Middle frontal gyrus (tissue), 1 donor: ENCODE measurements around the gene SH2D5.

Experiments
- DNase-seq: peaks from one replicate; pipeline ENCODE4 v3.0.0-alpha.2; 2015; ENCODE audit warnings: low spot score; ENCODE audit errors: extremely low spot score

Gene SH2D5

DNA sequence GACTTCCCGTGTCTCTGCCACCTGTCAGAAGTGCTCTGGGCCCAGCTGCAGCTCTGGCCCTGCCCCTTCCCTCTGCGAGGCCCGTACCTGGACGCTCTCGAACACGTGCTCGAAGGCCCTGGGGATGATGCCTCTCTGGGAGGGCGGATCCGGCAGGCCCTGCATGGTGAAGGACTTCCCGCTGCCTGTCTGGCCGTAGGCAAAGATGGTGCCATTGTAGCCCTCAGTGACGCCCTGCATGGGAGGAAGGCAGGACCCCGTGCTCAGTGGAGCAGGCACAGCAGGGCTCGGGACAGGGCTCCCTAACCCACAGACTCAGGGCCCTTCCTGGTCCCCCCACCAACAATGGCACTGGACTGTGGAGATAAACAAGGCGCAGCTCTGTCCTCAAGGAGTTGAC, 17.1 kb downstream of the SH2D5 start:
- DNase-seq, result no peak

DNA sequence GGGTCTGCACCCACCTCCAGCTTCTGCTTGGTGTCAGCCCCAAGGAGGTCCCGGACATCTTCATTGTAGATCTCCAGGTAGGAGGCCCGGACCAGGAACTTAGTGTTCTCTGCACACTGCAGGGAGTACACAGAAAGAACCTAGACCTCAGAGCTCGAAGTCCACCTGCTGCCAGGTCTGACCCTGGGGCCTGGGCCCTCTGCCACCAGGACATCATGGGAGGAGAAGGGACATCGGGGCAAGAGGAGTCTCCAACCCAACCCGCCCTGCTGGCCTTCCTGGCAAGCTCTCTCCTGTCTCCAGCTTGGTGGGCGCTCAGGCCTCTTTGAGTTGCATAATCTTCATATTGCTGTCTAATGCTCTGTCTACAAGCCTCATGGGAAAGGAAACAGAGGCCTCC, 19.1 kb downstream of the SH2D5 start:
- DNase-seq, result no peak

GRCh38 chr1:20712215-20712577, 20.3 kb downstream of the SH2D5 start:
- peak; percentile 36 for DNase-seq

DNA sequence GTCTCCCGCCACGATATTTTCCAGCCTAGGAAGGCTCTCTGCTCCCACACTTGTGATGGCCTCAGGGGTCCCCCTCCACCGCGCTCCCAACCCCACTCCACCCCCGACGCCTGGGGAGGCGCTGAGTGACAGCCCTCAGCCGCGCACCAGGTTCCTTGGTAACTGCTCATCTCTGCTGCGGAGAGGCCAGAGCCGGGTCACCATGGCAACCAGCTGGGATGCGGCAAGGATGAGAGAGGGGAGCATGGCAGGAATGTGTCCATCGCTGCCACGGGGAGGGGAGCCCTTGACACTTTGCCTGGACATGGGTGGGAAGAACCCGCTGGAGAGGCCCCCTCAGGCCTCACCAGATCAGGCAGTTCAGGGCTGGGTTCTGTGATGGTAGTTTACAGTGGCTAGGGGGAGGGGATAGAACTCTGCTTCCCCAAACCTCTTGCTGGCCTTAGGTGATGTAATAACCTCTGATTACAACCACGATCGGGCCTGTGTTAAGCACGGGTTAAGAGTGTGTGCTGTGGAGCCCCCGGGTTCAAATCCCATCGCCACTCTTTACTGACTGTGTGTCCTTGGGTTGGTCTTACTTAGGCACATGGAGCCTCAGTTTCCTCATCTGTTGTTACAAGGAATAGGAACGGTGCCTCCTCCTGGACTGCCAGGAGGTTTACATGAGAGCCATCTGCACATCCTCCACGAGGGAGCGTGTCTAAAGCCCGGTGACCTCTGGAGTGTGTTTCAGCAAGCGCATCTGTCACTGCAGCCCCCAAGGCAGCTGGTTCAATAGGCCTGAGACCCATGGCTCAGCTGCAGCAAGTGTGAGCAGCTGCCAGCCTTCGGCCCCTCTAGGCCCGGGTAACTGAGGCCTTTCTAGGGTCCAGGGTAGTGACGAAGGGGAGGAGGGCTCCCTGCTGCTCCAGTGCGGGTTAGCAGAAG, 21.0 kb downstream of the SH2D5 start:
- DNase-seq, result no peak

DNA sequence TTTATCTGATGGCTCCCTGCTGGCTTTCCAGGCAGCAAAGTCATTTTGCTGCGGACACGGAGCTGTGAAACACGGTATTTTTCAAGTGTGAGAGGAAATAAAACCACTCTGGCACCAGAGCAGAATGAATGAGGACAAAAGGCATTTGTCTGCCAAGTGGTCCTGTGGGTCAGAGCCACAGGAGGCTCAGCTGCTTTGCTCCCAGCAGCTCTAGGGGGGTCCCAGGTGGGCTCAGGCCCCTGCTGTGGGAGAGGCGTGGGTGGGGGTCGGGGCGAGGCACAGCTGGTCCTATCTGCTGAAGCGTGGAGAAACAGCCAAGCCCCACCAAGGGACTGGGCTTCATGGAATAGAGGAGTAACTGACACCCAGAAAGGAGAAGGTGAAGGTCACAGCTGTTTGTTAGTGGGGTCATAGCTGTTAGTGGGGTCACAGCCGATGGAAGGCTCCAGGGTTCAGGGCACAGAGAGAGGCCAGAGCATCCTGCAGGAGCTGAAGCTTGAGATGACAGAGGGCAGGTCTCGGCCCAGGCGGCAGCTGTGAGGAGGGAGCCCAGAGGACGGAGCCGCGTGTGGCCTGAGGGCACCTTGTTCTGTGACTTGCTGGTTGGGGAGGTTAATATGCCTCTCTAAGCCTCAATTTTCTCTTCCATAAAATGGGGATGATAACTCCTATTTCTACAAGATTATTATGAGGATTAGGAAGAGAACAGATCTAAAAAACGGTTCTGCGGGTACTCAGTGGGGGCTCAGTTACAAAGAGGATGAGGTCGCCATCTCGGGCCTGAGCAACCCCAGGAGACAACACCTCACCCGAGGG, 21.8 kb downstream of the SH2D5 start:
- DNase-seq, result no peak

GRCh38 chr1:20709868-20710267, 22.6 kb downstream of the SH2D5 start:
- DNase-seq, result no peak

GRCh38 chr1:20708891-20709290, 23.6 kb downstream of the SH2D5 start:
- no peak for DNase-seq

- no peak for DNase-seq
Observed at GRCh38 chr1:20708057-20708456, 24.4 kb downstream of the SH2D5 start.

DNA sequence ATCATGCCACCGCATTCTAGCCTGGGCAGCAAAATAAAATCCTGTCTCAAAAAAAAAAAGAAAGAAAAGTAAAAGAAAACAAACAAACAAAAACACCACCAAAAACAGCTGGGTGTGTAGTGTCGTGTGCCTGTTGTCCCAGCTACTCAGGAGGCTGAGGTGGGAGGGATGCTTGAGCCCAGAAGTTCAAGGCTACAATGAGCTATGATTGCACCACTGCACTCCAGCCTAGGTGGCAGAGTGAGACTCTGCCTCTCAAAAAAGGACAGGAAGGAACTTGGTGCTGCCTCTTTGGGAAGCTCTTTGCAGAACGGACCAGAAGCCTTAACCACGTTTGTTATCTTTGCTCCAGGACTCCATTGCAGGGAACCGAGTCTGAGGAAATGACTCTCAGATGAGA, 25.7 kb downstream of the SH2D5 start:
- DNase-seq, result no peak

DNA sequence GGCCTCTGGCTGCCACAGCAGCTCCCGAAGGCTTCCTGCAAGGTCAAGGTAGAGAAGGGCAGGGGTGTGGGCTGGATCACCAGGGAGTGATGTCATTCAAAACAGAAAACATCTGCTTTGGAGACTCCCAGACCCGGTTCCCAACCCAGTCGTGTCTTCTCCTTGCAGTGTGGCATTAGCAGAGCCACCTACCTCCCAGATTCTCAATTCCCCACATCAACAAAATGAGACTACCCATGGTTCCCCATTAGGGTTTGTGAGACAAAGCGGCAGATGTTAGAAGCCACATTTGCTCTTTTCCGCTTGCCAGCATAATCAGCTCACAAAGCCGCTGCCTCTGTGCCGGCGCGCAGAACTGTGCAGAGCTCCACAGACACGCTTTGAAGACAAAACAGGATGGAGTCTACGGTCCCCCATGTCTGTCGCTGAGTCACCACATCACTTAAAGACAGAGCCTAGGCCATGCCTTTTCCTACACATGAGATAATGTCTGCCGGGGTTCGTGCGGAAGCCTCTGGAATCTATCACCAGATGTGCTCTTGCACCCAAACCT, 27.2 kb downstream of the SH2D5 start:
- no peak for DNase-seq

GRCh38 chr1:20704390-20705202, 27.9 kb downstream of the SH2D5 start:
- no peak for DNase-seq

DNA sequence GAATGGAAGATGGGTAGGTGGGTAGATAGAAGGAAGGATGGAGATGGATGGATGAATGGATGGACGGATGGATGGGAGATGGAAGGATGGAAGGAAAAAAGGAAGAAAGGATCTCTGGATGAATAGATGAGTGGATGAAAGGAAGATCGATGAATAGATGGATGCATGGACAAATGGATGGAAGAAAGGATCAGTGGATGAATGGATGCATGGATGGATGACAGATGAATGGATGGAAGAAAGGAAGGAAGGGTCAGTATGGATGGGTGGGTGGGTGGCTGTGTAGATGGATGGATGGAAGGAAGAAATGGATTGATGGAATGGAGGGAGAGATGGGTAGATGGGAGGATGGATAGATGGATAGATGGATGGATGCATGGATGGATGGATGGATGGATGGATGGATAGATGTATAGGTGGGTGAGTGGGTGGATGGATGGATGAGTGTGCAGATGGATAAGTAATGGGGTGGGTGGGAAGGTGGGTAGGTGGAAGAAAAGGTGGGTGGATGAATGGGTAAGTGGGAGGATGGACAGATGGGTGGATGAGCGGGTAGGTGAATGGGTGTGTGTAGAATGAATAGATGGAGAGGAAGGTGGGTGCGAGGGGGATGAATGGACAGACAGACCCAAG, 29.3 kb downstream of the SH2D5 start:
- DNase-seq, result no peak

DNA sequence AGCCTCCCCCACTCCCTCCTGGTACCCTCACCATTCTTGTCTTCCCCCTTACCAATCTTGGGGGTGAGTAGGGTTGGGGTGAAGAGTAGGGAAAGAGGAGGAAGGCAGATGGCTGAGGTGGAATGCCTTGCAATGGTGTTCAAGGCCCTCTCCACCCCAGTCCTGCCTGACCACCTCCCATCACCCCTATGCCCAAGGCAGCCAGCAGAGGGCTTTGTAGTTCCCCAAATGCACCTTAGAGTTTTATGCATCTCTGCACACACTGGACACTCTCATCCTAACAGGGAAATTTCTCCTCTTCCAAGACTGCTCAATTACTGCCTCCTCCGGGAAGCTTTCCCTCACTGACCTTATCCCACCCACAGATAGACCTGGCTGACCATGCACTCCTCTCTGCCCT, 30.1 kb downstream of the SH2D5 start:
- no peak for DNase-seq

- no peak for DNase-seq
Observed at GRCh38 chr1:20701847-20702246, 30.7 kb downstream of the SH2D5 start.

DNA sequence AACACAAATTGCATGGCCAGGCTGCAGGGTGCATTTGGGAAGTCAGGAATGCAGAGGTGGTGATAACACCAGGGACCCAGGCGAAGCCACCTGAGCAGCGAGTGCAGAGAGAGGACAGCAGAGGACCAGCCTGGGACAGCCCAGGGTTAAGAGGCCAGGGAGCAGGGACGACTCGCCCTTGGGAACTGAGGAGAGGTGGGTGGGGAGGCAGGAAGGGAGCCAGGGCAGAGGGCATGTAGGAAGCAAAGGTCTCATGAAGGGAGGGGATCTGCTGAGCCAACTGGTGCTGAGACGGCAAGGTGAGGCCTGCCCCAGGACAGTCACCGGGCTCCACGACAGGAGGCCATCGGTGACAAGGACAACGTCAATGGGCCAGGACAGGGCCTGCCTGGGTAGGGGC, 31.1 kb downstream of the SH2D5 start:
- no peak for DNase-seq

DNA sequence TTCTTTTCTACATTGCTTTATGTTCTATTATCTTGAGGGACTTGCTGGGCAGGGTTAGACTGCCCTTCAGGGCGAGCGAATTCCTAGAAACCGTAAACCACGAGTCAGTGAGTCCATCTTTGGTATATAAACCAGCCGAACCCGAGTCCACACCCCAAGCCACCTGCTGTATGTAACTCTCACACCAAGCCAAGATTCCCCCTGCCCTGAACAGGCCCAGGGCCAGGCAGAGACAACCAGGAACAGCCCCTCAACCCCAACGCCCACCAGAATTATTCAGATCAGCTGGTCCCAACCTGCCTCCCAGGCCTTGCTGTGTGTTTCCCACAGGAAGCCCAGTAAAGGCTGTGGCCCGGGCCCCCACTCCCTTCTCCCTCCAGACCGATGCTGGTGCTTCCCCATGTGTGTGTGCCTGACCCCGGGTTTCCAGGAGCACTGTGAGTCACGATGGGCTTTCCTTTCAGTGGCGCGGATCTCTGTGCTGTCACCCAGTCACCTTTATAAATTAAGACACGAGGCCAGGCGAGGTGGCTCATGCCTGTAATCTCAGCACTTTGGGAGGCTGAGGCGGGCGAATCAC, 31.8 kb downstream of the SH2D5 start:
- no peak for DNase-seq

- no peak for DNase-seq
Observed at GRCh38 chr1:20699558-20699957, 32.9 kb downstream of the SH2D5 start.

GRCh38 chr1:20698195-20698910, 34.1 kb downstream of the SH2D5 start:
- no peak for DNase-seq

- DNase-seq, result no peak
Observed at GRCh38 chr1:20697563-20697962, 34.9 kb downstream of the SH2D5 start.
